Activated CD4-positive, alpha-beta T cell treated with anti-CD3 and anti-CD28 coated beads, Interleukin-2, amount 50 U/mL, for 16 hours (primary cell): ENCODE results near the gene MROH8.
A peak's percentile ranks its signal among the peaks of the same experiment; 100 is the strongest.

Source experiments
- DNase-seq: peaks from one replicate; pipeline ENCODE4 v3.0.0-alpha.2; 2020

The MROH8 gene

DNA sequence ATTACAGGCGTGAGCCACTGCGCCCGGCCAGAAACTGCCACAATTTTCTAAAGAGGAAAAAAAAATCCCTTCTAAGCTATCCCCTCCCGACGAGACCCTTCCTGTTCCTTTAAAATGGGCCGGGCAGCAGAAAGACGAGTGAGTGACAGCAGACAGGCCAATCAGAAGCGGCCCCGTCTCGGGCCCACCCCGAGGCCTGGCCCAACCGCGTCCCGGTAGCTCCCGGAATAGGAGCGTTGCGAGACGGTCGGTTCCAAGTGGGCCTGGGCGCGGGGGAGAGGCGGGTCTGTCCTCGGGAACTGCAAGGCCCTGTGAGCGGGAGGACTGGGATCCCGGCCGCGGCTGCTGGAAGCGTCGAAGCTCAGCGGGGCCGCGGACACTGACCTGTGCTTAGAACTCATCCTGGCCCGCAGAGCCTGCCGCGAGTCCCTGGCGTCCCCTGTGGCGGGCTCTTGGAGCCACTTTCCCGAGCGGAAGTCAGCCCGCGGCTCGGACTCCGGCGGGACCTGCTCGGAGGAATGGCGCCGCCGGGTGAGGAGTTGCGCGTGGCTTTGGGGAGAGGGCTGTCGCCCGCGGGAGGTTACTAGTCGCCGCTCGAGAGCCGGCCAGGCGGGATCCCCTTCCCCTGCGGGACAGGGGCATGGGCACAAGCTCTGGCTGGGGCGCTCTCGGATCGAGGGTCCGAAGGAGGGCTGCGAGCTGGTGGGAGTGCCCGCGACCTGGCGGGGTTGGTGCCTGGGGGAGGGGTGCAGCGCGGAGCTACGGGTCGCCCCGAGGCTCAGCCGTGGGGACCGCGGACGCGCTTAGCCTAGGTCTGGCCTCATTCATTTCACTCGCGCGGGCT lies at the start of gene MROH8, which contains the start of gene RPN2:
Gene MROH8 (minus strand): TSS at position 710 of the 844 bp plus-strand sequence.
Gene RPN2 (plus strand): TSS at position 492 of the 844 bp plus-strand sequence. CDS start 27 bp downstream, at position 519.
- DNase-seq, result peak; percentile 97

DNA sequence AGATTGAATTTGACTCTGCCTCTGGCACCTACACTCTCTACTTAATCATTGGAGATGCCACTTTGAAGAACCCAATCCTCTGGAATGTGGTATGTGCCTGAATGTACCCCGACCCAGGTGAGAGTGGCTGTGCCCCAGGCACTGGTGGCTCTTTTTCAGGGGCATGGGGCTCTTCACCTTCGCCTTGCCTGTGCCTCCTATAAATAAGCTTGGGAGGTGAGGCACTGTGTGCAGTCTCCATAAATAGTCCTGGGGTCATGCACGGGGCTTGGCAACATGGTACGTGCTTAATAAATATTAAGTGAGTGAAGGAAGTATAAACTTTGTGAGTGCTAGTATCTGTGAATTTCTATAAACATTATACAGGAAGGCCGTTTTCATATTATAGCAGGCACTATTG lies 49.3 kb upstream of the MROH8 start:
- no peak for DNase-seq

DNA sequence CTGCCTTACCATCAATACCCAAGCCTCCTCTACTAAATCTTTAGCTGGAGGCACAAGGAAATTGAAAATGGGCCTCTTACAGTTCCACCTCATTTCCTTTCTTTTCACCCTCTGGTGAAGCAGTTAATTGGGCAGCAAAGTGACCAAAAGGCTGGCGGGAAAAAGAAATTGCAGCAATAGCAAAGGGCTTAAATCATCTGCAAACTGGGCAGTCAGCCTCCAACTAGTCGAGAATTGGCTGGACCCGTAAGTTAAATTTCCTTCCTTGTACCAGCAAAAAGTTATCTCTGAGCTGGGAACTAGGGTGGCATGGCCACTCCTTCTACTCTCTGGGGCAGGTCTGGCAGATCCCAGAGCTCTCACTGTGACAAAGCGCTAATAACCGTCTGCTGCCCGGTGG lies 48.7 kb upstream of the MROH8 start:
- no peak for DNase-seq

DNA sequence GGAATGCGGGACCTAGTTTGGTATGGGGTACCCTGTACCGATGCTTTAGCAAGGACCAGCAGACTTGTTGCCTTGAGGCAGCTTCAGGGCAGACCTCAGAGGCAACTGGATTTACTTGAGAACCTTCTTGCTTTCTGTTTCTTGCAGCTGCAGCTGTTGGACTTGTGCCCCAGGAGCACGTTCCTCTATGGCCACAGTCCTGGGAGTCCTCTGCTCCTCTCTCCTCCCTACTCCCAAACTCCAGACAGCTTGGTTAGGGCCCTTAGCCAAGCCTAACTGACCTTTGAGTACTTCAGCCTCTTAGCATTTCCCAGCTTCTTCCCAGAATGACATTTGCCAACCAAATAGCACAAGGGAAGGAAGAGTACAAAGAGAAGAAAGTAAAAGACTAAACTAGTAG lies 47.5 kb upstream of the MROH8 start:
- DNase-seq, result no peak

DNA sequence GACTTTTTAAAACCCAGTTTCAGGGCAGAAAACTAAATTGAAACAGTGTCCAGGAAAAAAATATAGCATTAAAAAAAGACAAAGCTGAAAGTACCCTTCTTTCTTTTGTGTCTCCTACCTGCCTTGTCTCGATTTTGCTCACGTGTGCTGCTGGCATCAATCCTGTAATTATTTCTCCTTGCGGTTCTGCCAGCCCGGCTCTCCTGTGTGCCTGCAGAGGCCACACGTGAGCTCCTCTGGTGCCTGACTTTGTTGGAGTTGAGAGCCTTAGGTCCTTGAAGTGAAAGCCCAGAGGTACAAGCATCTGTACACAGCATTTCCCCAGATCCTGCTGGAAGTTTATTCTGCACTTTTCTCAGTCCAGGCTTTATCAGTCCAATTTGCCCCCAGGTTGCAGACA lies 45.8 kb upstream of the MROH8 start:
- no peak for DNase-seq

DNA sequence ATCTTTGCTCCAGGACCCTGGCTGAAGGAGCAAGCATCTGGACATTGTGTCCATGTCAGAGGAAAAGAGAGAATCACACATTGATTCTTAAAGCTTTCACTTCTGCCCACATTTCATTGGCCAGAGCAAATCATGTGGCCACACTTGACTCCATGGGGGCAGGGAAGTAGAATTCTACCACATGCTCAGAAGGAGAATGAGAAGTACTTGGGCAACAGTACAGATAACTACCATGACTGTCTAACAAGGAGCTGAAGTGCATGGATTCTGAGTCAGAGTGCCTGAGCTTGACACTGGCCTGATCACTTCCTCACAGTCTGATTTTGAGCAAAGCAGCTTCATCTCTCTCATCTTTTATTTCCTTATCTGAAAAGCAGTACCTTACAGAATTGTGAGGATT lies 43.7 kb upstream of the MROH8 start:
- no peak for DNase-seq

DNA sequence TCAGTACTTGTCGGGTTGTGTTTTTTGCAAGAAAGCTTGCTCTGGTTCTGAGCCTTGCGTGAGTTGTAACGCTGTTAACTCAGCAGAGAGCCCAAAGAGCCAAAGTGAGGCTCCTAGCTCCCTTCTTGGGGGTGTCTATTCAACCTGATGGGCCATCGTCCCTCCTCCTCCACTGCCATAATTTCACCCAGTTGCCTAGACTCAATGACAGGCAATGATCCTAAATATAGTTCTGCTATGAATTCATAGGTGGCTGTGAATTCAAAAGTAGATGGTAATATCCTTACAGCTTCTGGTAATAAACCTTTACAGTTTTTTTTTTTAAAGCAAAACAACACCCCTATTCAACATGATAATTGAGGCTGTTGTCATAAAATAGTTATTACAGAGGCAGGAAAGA lies 42.7 kb upstream of the MROH8 start:
- DNase-seq, result no peak

DNA sequence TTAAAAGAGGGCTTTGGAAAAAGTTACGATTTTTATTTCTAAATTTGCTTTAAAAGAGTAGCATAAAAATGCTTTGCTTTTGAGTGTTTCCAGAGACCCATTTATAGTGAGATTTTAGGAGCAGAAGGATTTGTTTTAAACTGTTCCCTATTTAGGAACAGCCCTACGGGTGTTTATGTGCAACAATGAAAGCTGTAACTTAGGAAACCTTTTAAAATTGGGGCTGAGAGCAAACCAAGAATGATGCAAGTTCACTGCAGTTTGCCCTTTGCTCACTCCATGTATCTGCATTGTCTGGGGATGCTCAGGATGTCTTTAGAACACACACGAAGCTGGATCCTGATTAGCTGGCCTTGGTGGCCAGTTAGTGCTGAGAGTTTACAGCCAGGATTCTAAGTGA lies 41.4 kb upstream of the MROH8 start:
- DNase-seq, result no peak

DNA sequence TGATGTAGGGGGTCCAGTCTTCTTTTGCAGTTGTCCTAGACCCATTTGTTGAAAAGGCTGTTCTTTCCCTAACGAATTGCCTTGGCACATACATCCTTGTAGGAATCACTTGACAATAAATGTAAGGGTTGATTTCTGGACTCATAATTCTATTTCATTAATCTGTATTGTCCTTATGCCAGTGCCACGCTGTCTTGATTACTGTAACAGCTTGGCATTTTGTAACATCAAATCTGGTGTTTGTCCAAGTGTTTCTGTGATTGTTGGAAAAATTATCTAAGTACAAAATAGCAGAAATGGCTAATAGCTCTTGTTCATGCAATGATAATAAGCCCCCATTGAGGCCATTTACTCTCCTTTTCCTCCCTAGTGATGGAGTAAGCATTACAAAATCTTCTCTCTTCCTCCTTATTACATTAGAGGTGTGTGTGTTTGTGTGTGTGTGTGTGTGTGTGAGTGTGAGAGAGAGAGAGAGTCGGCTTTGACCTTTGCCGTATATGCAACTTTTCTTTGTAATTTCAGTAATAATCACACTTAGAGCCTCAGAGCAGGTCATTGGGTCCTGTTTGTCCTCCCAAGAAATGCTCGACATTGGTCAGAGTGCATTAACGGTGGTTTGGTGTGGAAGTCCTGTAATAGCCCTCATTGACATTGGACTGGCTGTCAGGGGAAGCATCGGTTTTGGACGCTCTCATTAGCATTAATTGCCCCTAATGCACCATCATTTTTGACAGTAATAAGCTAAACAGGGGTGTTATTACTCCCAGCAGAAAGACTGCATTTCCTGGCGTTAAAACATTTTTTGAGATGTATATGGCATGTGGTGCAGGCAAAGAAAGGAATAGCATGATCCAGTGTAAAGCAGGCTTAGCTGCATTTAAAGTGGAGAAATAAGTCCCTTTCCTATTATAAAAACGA lies 40.7 kb upstream of the MROH8 start:
- no peak for DNase-seq

DNA sequence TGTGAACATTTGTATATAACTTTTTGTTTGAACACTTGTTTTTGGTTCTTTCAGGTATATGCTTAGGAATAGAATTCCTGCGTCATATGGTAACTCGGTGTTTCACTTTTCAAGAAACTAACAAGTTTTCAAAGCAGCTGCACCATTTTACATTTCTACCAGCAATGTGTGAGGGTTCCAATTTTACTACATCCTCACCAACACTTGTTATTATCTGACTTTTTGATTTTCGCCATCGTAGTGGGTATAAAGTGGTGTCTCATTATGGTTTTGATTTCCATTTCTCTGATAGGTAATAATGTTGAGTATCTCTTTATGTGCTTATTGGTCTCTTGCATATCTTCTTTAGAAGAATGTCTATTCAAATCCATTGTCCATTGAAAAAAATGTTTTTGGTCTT lies 39.6 kb upstream of the MROH8 start:
- DNase-seq, result no peak

DNA sequence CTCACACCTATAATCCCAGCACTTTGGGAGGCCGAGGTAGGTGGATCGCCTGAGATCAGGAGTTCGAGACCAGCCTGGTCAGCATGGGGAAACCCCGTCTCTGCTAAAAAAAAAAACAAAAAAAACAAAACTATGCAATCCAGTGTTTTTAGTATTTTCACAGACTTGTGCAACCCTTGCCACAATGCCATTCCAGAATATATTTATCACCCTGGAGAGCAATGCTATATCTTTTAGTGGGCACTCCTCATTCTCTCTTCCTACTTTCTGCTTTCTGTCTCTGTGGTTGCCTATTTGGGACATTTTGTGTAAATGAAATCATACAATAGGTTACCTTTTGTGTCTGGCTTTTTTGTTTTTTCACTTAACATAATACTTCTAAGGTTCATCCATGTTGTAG lies 39.1 kb upstream of the MROH8 start:
- no peak for DNase-seq

DNA sequence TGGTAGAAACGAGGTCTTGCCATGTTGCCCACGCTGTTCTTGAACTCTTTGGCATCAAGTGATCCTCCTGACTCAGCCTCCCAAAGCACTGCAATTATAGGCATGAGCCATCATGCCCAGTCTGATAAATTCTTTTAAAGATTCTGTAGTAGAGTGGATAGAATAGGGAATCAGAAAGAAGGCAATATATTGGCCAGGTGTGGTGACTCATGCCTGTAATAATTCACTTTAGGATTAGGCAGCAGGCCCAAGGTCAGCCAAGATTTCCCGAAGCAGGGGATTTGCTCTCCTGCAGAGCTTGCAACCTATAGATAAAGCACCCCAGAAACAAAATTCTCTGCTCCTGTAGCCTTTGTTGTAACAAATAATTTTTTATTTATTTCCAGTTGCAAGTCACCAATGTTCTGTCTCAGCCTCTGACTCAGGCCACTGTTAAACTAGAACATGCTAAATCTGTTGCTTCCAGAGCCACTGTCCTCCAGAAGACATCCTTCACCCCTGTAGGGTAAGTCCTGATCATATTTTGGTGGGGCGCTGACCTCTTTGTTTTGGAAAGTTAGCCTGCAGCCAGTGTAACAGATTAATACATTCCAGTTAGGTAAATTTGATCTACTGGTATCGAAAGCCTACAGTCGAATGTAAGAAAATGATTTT lies 30.4 kb upstream of the MROH8 start:
- DNase-seq, result no peak

DNA sequence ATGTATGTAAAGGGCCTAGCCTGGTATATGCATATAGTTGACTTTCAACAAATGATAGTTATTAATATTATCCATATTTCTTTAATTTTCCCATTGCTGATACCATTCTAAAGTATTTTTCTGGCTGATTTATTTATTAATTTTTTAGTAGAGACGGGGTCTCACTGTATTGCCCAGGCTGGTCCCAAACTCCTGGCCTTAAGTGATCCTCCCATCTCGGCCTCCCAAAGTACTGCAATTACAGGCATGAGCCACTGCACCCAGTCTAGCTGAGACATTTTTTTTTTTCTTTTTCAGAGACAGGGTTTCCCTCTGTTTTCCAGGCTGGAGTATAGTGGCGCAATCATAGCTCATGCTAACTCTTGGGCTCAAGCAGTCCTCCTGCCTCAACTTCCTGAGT lies 29.8 kb upstream of the MROH8 start:
- DNase-seq, result no peak

DNA sequence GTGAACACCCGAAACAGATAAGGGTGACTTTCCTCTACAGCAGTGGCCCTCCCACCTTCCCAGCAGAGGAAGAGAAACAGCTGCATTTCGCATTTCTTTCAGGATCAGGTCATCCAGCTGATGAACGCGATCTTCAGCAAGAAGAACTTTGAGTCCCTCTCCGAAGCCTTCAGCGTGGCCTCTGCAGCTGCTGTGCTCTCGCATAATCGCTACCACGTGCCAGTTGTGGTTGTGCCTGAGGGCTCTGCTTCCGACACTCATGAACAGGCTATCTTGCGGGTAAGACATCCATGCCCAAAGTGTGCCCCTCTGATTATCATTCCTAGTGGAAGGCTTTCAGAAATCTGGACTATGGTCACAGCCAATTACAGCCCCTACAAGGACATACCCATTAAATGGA lies 27.8 kb upstream of the MROH8 start:
- DNase-seq, result no peak

DNA sequence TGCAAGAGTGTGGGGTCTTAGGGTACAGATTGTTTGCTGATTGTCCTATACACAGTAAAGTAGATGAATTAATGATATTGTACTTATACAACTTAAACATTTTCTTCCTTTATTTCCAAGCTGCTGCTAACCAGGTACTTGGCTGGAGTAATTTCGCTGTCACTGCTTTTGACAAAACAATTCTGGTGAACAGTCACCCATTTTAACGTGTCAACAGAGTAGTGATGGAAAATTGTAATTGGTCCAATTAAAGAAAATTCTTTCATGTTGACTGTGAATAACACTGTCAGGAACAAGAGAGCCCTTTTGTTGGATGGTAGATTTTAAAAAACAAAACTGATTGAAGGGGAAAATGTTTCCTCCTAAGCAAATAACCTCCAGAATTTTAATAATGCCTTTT lies 26.4 kb upstream of the MROH8 start:
- no peak for DNase-seq

DNA sequence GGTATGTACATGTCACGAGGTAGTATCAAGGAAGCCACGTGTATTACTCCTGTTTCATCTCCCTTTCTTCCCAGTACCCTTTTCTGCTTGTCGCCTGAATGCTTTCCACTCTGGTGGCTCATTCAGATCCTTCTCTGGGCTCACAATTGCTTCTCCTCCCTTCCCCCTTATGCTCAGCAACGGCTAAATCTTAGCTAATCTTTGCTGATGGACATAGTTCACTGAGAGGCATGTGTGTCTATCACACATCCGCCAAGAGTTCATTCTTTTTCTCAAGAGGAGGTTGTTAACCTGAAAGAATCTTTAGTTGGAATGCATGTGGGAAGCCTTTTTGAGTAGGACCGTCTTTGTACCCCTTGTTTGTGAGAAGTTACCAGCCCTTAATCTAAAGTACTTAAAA lies 25.8 kb upstream of the MROH8 start:
- no peak for DNase-seq

DNA sequence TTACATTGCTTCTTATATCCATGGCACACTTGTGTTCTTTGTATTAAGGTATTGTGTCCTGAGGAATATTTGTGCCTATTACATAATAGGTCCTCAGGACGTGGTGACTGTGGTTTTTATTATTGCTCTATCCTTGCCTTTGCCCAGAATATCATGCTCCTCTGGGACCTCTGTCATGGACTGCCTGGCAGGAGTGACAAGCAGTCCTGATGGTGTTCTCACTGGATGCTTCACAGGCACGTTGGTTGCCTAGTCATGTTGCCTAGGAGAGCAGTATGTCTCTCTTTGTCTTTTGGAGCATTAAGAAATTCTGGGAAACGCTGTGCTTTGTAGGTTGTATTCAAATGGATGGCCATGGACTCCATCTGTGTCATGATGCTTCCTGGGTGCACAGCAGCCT lies 24.7 kb upstream of the MROH8 start:
- DNase-seq, result no peak

DNA sequence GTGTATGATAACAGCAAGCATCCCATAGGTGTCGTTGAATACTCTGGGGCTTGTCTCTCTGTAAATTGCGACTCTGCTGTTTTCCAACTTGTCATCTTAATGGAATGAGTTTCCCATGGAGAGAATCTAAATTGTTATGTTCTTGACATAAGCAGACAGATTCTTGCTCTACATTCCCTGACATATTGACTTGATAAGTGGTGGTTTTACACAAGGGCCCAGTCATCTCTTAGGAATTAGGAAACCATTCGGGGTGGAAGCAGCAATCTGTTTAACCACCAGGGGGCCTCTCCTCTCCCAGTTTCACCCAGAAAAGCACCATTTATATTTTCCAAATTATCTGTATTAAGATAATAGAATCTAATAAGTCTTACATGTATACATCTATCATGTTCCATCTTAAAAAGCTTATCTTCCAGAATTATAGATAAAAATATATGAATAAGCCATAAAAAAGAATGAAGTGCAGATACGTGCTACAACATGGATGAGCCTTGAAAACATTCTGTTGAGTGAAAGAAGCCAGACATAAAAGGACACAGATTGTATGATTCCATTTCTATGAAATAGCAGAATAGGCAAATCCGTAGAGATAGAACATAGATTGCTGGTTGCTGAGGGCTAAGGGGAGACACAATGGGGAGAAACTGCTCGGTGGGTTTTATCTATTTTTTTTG lies 23.1 kb upstream of the MROH8 start:
- peak; percentile 23 for DNase-seq

DNA sequence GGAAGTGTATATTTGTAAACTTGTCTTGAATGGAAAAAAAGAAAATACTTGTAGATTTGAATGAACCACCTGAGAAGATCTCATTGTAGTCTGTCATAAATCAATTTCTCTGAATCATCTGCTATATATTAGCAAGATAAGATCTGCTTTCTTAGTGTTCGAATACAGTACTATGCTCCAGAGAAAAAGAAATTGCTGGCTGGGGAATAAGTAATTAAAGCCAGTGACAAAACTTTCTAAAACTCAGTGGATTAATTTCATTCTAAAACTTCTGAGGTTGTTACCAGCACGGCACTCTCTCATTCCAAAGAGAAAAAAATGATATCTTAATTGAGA lies 22.4 kb upstream of the MROH8 start:
- no peak for DNase-seq

DNA sequence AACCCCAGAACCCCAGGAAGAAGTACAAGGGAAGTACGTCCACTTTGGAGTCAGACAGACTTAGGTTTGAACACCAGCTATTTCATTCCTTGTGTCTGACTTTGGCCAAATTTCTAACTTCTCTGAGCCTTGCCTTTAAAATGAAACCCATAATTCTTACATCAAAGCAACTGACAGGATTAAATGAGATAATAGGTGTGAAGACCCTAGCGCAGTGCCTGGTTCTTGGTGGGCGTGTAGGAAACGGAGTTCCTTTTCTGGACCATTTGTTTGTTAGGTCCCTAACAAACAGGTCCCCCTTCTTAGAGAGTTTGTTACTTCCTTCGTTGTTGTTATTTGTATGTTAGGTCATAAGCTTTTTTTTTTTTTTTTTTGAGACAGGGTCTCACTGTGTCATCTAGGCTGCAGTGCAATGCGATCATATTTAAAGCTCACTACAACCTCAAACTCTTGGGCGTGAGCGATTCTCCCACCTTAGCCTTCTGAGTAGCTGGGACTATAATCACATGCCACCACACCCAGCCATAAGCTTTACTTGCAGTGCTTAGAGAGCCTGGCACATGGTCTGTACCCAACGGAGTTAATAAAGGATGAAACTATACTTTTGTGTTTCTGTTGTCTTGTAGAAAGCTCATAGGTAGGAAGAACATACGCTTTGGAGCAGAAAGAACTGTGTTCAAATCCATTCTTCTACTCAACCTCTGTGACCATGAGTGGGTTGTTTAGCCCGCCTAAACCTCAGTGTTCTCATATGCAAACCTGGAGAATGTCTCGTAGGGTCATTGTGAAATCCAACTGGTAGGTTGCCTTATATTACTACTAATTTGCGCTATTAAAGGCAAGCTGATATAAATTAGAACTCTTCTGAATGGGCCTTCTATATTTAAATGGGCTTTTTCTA lies 21.8 kb upstream of the MROH8 start:
- no peak for DNase-seq

DNA sequence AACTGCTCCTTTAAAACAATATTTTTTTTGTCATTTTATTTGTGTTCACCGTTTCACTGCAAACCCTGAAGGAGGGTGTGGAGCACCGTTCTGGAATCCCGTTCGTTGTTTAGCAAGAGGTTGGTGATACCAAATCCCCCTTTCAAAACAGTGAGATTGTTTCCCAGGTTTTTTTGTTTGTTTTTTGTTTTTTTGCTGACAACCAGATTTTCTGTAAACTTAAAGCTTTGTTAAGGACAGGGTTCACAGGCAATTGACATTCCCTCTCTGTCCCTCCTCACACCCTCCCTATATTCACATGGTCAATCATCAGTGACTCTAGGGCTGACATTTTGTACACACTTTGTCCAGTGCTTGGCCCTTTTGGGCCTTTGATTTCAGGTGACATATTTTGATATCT lies 21.0 kb upstream of the MROH8 start:
- no peak for DNase-seq
